GM19324 (cell line): ENCODE measurements around the gene CFAP65.

ENCODE experiments used
- ATAC-seq: cut with Tn5 transposase; IDR thresholded peaks from one replicate; pipeline ENCODE4 v1.9.1; 2021; ENCODE audit warnings: mild to moderate bottlenecking, moderate library complexity; ENCODE audit not compliant: unreplicated experiment, low FRiP score

The CFAP65 gene

DNA sequence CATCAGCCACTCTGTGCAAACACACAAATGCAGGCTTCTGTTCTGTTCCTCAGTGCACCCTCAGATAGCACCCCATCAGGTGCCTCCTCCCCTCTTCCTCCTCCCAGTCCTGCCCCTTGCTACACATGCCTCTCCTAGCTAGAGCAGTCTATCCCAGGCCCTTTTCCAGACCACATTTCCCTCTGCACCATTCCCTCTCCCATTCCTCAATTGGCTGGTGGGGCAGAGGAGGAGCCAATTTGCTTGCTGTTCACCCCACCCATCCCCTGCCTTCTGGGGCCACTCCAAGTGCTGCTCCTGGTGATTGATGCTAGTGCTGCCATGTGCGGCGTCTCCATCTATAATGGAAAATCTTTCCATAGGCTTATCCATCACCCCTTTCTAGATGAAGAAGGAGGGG lies 5.4 kb downstream of the CFAP65 start:
- no peak for ATAC-seq

DNA sequence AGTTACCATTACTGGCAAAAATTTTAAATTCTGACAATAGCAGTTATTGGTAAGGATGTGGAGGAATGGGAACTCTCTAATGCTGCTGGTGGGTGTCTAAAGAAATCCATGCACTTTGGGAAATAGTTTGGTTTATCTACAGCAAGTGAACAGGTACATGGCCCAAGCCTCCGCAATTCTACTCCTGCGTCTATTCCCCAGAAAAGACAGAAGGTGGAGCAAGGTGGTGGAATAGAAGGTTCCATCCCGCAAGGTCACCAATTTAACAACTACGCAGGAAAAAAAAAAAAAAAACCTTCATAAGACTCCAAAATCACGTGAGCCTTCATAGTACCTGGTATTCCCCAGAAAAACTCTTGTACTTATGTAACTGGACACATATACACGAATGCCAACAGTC lies 6.5 kb downstream of the CFAP65 start:
- no peak for ATAC-seq

DNA sequence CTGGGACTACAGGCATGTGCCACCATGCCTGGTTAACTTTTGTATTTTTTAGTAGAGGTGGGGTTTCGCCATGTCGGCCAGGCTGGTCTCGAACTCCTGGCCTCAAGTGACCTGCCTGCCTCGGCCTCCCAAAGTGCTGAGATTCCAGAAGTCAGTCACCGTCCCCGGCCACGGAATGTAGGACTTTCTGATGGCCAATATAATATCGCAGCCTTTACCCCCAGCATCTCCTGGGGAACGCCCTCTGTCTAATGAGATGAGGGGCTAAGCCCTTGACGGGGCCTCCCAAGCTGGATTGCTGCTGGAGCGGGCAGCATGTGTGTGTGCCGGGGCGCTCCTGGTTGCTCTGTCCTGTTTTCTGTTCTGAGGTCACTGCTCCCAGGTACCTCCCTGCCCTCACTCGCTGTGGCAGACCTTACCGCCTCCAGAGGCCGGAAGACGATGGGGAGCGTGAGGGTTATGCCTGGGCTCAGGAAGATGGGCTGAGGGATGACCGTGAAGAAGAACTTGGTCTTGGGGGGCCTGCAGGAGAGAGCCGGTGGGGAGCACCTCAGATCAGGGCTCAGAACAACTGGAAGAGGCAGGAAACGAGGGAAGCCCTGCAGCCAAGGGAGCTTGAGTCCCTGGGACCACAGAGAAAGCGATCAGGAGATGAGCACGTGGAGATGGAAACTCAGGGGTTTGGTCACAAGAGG lies 9.1 kb downstream of the CFAP65 start:
- ATAC-seq, result no peak

DNA sequence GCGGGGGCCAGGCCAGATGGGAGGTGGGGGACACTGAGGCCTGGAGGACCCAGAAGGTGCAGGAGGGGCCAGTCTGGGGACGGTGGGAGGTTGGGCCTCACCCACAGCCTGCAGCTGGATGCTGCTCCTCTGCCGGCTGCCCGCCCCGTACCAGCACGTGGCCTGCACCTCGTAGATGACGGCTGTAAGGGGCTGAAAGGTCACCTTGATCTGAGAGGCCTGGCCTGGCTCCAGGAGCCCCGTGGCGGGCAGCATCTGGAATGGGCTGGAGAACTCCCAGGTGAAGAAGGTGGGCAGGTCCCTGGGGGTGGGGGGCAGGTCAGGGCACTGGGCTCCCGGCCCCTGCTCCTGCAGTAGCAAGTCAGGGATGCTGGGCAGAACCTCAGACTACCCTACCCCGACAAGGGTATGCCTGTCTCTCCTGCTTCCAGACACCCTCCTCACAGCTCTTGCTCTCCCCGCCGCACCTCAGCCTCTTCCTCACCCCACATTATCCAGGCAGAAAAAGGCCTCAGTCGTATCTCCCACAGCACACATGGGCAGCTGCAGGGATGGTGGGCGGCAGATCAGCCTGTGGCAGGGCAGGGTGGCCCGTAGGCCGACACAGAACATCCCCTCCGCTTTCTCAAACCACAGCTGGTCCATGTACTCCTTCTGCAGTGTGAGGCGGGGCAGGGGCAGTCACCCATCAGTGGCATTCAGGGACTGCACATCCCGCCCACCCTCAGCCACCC lies 10.1 kb downstream of the CFAP65 start:
- ATAC-seq, result no peak

DNA sequence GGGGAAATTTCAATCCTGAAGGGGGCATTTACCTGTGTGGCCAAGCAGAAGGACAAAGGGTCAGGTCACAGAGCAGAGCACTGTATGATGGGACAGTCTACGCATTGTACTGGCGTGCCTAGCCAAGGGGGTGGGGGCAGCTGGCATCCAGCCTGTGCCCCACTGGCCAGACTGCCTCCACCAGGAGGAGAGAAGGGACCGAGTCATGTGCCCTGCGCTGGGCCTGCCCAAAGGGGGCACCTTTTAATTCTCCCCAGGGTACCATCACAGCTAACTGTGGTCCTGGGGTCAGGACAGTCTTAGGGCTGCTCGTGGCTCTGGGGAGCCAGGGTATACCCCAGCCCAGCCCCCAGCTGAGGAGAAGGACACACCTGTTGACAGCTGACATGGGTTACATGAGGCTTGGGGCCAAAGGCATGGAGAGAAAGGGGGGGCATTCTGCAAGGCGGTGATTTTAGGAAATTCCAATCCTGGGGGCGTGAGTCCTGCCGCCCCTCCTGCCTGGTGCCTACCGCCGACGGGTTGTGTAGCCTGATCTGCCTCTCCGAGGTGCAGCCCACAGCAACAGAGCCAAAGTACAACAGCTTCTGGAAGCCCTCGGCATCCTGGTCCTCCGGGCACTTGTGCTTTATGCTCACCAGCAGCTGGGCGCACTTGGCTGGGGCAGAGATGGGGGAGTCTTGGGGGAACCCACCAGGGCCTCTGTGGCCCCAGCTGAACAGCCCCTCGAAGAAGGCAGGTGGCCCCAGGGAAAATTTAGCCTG lies 11.0 kb downstream of the CFAP65 start:
- no peak for ATAC-seq

DNA sequence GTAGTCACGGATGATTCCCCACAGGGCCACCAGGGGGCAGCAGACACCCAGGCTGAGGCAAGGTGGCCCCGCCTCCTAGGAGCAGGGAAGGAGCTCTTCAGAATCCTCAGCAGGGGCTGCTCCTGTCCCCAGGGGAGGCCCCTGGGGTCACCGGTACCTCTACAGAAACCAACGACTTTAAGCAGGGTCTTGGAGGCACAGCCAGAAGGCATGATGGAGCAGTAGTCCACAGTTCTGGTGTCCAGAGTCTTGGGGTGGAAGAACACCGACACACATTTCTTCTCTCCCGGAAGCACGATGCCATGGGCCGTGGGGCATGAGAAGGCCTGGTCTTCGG lies 11.5 kb downstream of the CFAP65 start:
- no peak for ATAC-seq

DNA sequence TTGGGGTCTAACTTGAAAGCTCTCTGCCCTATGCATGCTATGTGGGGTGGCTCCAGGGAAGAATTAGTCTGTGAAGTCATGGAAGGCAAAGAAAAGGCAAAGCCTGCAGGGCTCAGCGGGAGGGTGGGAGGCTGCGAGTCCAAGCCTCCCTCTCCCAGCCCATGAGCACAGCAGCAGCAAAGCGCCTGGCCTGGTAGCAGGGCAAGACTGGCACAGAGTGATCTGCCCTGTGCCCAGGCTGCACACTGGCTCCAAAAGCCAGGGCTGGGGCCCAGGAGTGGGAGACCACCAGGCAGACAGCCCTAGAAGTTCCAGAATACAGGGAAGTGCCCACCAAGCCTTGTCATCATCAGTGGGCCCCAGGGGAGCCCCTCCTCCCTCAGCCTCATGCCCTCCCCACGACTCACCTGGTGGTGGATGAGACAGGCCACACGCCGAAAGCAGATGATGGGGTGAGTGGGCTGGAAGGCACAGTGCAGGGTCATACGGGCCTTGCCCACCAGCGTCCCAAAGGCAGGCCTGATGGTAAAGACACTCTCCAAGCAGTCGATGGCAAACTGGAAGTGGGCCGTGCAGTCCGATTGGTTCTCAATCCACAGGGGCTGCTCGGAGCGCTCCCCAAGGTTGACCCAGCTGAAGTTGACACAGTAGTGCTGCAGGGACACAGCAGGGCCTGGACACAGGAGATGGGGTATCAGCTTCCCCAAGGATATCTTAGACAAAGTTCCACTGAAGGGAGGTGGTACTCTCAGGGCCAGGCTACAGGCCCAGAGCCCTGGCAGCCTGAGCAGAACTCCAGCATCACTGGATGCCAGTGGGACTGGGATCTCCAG lies 12.1 kb downstream of the CFAP65 start:
- no peak for ATAC-seq

DNA sequence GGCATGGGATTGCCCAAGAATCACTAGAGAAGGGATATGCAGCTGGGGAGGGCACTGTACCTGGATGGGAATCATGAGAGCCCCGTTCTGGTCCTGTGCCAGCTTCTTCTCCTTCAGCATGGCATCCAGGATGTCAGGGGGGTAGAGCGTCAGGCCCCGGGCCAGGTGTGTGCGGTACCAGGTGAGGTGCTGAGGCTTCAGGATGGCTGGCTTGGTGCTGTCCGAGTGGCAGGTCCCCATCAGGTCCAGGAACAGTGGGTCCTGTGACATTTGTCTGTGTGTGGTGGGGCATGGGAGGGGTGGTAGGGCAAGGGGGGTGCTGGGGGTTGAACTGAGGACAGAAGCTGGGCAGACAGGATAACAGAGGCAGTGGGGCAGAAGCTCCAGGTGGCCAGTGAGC lies 13.2 kb downstream of the CFAP65 start:
- ATAC-seq, result no peak

DNA sequence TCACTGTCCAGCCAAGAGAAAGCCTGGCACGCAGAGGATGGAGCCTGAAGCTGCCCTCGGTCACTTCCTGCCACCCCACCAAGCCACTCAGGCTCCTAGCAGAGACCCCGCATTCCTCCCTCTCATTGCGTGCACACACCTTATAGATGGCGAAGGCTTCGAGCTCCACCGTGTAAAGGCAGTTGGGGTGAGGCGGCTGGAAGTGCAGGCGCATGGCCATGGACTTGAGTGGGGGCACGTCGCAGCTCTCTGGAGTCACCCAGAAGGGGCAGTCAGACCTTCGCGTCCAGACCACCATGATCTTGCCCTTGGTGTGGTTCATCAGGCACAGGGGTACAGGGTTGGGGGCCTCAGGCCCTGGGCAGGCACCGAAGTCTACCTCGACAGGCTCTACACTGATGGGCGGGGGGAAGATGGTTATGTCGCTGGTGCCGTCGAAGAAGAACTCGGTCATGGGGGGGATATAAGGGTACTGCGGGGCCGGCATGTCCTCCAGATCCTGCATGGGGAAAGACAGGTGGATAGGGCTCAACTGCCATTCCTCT lies 13.7 kb downstream of the CFAP65 start:
- no peak for ATAC-seq

DNA sequence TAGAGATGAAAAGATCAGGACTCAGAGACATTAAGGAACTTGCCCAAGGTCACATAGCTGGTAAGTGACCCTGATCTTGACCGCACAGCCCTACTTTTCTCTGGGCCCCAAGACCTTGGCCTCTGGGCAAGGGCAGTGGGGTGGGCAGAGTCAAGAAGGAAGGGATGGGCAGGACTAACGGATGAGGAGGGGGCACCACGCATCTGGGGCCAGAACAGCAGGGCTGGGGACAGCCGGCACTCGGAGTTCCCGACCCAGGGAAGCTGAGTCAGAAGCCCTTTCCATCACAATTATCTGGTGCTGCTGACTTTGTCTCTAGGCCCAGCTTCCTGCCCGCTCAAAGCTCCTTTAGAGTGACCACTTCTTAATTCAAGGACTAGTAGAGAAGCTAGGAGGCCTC lies 14.4 kb downstream of the CFAP65 start:
- ATAC-seq, result no peak

DNA sequence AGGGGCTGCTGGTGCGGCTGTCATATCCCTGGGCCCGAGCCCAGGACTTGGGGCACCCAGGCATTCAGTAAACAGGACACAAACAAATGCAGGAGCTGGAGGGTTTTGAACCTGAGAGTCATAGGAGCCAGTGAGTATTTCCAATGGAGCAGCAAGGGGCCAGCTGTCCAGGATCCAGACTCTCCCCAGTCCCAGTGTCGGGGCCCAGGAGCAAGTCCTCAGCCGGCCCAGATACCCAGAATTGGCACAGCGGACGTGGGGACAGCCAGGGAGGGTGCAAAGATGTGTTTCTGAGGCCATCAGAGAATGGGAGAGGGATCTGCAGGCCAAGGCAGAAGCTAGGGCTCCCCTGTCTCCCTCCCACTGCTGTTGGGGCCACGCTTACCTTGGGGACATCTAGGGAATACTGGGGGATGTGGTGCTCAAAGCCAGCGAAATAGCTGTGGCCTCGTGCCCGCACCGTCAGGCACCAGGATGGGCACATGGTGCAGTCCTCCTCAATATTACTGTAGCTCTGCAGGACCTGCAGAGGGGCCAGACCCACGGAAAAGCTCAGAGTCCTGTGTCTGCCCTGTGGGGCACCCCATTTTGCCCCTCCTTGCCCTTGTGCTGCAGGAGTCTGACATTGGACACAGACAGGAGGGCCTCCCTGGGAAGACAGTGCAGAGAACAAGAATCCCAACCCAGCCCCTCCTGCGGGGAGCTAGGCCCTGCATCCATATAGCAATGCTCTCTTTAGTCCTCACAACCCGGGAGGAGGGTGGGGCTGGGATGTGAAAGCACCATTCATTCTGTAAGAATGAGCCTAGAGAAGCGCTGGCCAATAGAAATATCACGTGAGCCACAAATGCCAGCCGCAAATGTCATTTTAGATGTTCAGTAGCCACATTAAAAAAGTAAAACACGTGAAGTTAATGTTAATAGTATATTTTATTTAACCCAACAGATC lies 15.4 kb downstream of the CFAP65 start:
- ATAC-seq, result no peak

DNA sequence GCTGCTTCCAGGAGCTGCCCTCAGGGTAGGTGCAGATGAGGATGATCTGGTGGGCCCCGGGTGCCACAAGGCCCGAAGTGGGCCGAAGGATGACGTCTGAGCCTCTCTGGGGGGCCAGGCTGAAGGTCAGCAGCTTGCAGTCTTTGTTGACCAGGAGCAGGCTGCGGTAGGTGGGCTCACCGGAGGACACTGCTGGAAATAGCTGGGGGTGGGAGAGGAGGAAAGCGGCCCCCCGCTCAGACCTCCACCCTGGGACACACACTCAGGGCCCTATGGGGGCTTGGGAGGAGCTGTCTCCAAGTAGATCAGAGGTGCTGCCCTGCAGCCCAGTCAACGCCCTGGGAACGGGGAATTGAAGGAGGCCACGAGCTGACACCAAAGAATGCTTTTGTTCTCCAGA lies 17.3 kb downstream of the CFAP65 start:
- ATAC-seq, result no peak

DNA sequence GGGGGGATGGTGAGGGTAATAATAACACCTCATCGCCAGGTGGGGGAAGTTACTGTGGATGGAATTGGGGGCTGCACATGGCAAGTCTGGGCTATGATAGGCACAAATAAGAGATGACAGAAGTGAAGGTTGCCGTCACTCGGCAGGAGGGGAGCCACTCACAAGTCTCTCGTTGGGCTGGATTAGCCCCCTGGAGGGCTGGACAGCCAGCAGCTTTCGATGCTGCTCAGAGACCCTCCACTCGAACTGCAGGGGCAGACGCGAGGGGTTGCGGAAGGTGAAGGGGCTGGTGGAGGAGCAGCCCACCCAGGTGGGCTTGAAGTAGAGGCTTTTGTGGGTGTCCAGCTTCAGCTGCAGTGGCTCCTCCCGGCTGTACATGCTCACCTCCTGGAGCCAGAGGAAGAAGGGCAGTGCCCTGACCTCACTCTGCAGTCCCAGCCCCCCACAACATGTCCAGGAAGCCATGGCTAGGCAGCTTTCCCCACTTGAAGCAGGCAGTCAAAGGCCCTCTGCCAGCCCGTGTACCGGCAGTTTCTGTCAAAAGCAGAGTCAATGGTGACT lies 18.2 kb downstream of the CFAP65 start:
- ATAC-seq, result no peak

DNA sequence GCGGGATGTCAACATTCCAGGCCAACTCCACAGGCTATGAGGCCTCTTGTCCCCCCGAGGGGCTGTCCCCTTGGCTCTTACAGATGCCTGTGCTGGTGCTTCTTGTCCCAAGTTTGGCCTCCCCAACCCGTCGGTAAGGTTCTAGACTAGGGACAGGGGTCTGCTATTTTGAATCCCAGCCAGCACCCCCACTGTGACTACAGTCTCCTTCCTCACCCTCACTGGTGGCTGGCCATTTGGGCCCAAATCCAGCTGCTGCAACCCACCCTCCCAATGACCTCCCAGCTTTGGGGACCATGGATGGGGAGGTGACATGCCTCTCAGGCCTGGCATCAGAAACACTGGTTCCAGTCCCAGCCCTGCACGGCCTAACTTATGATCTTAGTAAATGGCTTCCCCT lies 18.7 kb downstream of the CFAP65 start:
- no peak for ATAC-seq

DNA sequence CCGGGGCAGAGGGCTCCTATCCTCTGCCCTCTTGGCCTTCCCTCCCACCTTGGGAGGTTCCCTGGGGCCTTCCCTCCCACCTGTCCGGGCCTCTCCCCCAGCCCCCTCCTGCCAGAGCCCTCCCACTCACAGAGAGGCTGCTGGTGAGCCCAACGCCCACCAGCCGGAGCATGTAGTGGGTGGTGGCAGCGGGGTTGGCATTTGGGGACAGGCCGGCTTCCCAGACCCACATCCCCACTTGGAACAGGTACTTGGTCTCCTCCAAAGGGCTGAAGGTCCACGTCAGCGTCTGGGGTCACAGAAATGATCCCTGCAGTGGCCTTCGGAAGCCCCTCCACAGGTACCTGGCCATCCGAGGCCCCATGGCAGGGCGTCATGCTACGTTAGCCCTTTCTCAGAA lies 19.3 kb downstream of the CFAP65 start:
- no peak for ATAC-seq

DNA sequence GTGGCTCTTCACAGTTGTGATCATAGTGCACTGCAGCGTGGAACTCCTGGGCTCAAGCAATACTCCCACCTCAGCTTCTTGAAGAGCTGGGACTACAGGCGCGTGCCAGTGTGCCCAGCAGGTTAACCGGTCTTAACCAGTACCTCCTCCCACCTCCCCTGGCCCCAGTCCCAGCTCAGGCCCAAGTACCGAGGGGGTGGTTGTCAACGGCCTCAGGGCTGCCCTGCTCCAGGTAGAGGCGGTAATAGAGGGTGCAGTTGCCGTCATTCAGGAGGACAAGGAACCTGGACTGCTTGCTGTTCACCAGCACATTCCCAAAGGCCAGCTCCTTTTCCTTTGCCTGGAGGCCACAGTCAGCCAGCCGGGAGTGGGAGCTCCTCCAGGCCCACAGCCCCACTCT lies 19.7 kb downstream of the CFAP65 start:
- no peak for ATAC-seq

DNA sequence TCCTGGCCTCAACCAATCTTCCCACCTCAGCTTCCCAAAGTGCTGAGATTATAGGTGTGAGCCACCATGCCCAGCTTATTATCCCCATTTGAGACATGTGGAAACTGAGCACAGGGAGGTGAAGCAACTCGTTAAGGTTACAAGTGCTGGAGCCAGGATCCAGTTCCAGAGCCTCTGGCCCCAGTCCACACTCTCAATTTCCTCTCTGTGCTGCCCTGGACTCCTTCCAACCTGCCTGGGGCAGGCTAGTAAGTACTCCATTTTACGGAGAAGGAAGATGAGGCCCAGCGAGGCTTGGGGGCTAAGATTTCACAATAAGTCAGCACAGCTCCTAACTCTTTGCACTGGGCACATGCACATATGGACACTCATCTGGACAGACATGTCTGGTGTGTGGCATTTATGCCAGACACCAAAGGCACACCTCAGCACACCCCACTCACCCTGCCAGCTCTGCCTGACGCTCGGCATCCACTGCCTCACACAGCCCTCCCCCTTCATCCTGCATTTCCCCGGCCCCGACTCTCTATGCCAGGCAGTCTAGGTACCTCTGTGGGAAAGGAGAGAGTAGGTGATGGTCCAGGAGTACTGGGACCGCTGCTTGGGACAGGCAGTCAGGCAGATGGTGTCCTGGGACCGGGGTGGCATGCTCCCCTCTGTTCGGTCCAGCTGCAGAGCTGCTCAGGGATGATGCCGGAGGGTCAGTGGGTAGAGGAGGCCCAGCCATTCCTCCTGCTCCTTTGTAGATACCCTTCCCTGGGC lies 20.5 kb downstream of the CFAP65 start:
- ATAC-seq, result no peak

DNA sequence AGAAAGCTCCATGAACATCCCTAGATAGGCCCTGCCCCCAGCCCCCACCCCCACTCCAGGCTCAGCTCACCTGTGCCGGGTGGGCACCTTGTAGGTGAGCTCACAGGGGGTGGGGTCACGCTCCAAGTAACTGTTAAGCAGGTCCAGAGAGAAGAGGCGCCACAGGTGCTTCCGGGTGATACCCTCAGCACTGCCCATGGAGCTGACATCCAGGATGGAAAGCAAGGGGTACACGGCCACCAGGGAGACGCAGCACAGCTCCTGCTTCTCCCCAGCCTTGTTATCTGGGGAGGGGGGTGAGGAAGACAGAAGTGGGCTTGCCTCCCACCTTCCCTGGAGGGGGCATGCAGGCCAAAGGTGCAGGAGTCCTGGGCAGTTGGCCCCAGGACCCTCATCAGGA lies 21.9 kb downstream of the CFAP65 start:
- no peak for ATAC-seq
